A549 treated with CpdA at 1 μM for 4 hours (cell line): Measurements from ENCODE around the gene SLC5A2. TPM values are rescaled to one million over a fixed set of nuclear protein-coding genes. Genes with fewer than 3 reads are reported as not detected.

Source experiments
- total RNA-seq: library from RNA; stranded (reverse); fragments of 200-300 nt; extraction: Qiagen RNA extraction; gene quantifications from 5 replicates; pipeline ENCODE4 v1.2.3, GENCODE V29; 2022; ENCODE audit warnings: low read depth

Gene SLC5A2
- total RNA-seq = 0.10 to 0.45 TPM (median 0.31 TPM) in 5 replicates

DNA sequence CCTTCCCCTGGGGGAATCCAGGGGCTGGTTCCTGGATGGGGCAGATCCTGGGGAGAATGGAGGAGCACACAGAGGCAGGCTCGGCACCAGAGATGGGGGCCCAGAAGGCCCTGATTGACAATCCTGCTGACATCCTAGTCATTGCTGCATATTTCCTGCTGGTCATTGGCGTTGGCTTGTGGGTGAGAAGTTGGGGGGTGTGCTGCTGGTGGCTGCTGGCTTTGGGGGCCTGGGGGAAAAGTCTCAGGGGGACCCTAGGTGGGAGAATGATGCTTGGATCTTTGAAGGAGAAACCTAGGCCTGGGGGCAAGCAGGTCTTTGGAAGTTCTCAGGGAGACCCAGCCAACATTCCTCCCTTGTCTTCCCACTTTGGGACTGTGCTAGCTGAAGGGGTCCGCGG is at the start of gene SLC5A2:
TSS of gene SLC5A2 (plus strand) at position 43 of the 400 bp plus-strand sequence. CDS start at position 57, 14 bp downstream.

DNA sequence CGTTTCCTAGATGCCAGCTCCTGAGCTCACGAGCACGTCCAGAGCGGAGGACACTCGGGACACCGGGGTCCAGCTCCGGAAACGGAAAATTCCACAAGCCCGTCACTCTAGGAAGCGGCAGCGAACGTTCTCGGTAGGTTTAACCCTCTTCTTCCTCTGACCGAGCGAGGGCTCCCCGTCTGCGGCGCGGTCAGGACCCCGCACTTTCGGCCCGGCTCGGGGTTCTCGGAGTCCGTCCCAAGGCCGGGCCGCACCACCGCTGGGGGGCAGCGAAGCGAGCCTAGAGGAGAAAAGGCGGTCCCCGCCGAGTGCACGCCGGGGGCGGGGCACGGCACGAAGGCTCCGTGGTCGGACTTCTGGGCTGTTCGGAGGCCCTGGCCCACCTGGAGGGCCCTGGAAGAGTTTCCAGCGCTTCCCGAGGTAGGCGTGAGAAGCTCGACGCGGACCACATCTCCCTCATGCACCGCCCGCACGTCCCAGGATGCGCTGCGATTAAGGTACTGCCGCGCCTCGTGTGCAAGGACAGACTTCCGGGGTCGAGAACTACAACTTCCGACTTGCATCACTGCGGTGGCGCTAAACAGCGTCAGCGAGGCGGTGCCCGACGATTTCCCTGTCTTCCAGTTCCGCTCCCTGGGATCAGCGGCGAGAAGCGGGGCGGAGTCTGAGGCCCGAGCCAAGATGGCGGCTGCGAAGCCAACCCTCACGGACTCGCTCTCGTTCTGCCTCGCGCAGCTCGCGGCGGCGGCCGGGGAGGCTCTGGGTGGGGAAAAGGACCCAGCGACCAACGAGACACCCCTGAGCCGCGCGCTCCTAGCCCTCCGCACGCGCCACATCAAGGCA is 23.9 kb upstream of the SLC5A2 start, which contains the start of gene ARMC5:
TSS of gene ARMC5 (plus strand) at position 658 of the 843 bp plus-strand sequence. CDS start at position 682, 24 bp downstream.

DNA sequence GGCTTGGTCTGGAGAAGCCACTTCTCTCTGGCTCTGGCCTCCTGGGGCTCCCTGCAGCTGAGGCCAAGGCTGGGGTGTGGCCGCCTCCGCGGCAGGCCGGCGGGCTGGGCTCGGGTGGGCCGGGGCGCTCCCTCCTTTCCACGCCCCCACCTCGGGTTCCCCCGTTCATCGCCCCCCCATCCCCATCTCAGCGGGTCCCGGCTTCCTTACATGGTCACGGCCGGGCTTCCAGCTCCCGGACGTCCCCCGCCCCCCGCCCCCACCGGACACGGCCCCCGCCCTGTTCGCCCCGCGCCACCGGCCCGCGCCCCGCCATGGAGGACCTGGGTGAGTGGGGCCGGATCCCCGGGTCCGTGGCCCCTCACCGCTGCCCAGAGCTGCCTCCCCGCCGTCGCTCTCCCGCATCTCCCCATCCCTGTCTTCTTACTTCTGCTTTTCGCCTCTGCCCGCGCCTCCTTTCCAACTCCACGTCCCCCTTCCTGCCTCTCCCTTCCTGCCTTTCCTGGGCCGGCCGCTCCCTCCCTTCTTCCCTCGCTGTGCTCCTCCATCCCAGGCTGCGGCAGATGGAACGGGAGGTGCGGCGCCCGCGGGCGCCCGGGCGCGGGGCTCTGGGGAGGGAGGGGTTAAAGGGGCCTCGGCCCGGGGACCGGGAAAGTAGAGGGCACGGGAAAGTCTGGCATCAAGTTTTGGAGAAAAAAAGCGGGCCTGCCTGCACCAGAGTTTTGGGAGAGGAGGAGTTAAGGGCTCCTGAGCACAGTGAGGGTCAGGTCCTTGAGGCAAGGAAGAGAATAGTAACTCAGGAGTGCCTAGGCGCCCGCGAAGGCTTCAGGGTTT is 10.8 kb upstream of the SLC5A2 start, which contains the start of gene TGFB1I1:
TSS of gene TGFB1I1 (plus strand) at position 278 of the 834 bp plus-strand sequence. CDS start at position 315, 37 bp downstream.

DNA sequence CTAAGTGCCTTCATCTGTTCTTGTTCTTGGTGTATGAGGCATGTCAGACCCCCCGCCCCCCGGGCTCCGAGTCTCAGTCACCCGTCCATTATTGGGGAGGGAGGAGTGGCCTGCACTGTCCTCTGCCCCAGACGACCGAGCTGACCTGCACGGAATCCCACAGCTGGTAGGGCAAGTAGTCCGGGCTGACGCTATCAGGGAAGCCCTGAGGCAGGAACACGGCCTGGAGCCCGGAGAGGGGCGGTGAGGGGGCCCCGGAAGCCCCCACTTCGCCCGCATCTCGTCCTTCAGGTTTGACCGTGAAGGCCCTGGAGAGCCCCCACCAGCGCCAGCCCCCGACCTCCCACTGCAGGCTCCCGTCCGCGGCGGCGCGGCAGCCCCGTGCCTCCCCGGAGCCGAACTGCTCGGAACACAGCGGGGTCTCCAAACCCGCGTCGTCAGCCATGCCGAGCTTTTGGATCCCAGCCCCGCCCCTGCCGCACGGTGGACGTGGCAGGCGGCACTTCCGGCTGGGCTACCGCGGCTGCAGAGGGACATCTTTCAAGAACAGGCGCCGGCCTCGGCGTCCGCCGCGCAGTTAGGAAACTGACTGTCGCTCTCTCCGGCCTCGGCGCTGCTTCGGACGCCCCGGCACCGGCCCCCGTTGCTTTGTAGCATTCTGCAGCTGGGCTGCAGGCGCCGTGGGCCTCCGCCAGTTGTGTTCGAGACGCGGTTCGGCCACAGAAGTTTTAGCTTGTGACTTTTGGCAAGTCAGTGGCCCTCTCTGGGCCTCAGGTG is 25.2 kb downstream of the SLC5A2 start, which contains the start of gene RUSF1:
TSS of gene RUSF1 (minus strand) at position 463 of the 777 bp plus-strand sequence. CDS start at position 445, 18 bp downstream.

DNA sequence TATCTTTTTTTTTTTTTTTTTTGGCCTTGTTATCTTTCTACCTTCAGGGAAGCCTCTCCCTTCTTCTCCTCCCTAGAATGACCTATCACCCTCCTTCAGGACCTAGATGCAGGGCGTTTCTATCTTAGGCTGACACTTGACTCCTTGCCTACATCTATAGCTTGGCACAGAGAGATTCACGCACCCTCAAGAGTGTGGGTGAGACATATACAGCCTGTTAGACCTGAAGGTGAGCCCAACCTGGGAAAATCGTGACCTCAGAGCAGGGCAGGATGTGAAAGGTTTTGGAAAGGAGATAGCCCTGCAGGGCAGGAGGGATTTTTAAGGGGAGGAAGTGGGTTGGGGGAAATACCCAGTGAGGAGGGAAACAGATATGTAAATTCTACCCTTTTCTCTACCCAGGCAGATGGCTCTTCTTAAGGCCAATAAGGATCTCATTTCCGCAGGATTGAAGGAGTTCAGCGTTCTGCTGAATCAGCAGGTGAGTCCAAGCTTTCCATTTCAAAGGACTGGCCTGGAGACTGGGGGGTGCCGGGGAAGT is 44.9 kb downstream of the SLC5A2 start, which contains the start of gene AHSP:
TSS of gene AHSP (plus strand) at position 167 of the 541 bp plus-strand sequence. CDS start at position 407, 240 bp downstream.

Other genes starting within 250 kb of the SLC5A2 start
- gene ITGAM, start 223.1 kb upstream of the SLC5A2 start, total RNA-seq = 2.2 to 3.4 TPM (median 2.8 TPM) in 5 replicates
- 1.2 to 2.4 TPM (median 1.3 TPM) in 5 replicates for gene ITGAX, start 127.9 kb upstream of the SLC5A2 start, total RNA-seq
- 0.02 to 0.15 TPM in 2 of 5 replicates, not detected in the others for gene ITGAD, start 89.8 kb upstream of the SLC5A2 start, total RNA-seq
- gene COX6A2, start 54.8 kb upstream of the SLC5A2 start, total RNA-seq = not detected in 5 replicates
- gene ZNF843, start 40.3 kb upstream of the SLC5A2 start, total RNA-seq = 0.09 to 0.12 TPM (median 0.10 TPM) in 5 replicates
- gene ARMC5, start 23.6 kb upstream of the SLC5A2 start, total RNA-seq = 5.3 to 15.0 TPM (median 12.1 TPM) in 5 replicates
- gene TGFB1I1, start 11.0 kb upstream of the SLC5A2 start, total RNA-seq = 34.3 to 68.8 TPM (median 45.1 TPM) in 5 replicates
- 36.7 to 53.6 TPM (median 49.7 TPM) in 5 replicates for gene RUSF1, start 25.3 kb downstream of the SLC5A2 start, total RNA-seq
- not detected in 5 replicates for gene AHSP, start 44.8 kb downstream of the SLC5A2 start, total RNA-seq